ENCODE data around the gene ARMCX6.
"Not testable (repeated sequence)": the region's sequence is repeated elsewhere in the genome, so short reads cannot be mapped to it uniquely, and the experiment has no call there.

Gene ARMCX6

GRCh38 chrX:101617211-101618191 lies at the start of gene ARMCX6:
Gene ARMCX6 (minus strand): TSS chrX:101618000. CDS start chrX:101616620, 1,380 bp downstream.
- DNase-seq = peak; percentile 87

GRCh38 chrX:101659601-101660063 lies 41.8 kb upstream of the ARMCX6 start, which contains the start of gene ARMCX2:
Gene ARMCX2 (minus strand): TSS chrX:101659850. CDS start chrX:101657588, 2,262 bp downstream.
- peak; percentile 22 for DNase-seq

GRCh38 chrX:101658661-101659491 lies 41.1 kb upstream of the ARMCX6 start:
- peak; percentile 80 for DNase-seq

GRCh38 chrX:101657495-101657894 lies 39.7 kb upstream of the ARMCX6 start:
- DNase-seq = no peak

- no peak for DNase-seq
These were observed 39.0 kb upstream of the ARMCX6 start for GRCh38 chrX:101656817-101657216.

- DNase-seq = no peak
These were observed 37.7 kb upstream of the ARMCX6 start for GRCh38 chrX:101655534-101655933.

- not testable (repeated sequence) for DNase-seq
These were observed 29.9 kb upstream of the ARMCX6 start for GRCh38 chrX:101647716-101648115.

- DNase-seq = no peak
These were observed 24.3 kb upstream of the ARMCX6 start for GRCh38 chrX:101642093-101642492.

GRCh38 chrX:101639583-101639982 lies 21.8 kb upstream of the ARMCX6 start:
- DNase-seq = no peak

GRCh38 chrX:101619364-101619763 lies 1.6 kb upstream of the ARMCX6 start:
- DNase-seq = peak; percentile 55

GRCh38 chrX:101605728-101606127 lies 12.1 kb downstream of the ARMCX6 start:
- peak; percentile 4 for DNase-seq

- DNase-seq = no peak
These were observed 12.7 kb downstream of the ARMCX6 start for GRCh38 chrX:101605146-101605545.

GRCh38 chrX:101602077-101602476 lies 15.7 kb downstream of the ARMCX6 start:
- DNase-seq = no peak

GRCh38 chrX:101599592-101599991 lies 18.2 kb downstream of the ARMCX6 start:
- not testable (repeated sequence) for DNase-seq

- peak; percentile 62 for DNase-seq
These were observed 21.9 kb downstream of the ARMCX6 start for GRCh38 chrX:101595739-101596419.
